ENCODE results near the gene KCNMA1. TPM values are rescaled to one million over a fixed set of nuclear protein-coding genes. Genes with fewer than 3 reads are reported as not detected.

Gene KCNMA1
- total RNA-seq, 2 experiments from 2014 or later = 0.55 to 1.5 TPM

GRCh38 chr10:77619964-77620703 lies 17.5 kb downstream of the KCNMA1 start:
- H3K9me3 Mint-ChIP-seq (ENCODE audit: low read depth) = no peaks in the 10 kb centered on the region
- peaks cover 4% of the 10 kb centered on the region for H3K27me3 Mint-ChIP-seq
- H3K36me3 Mint-ChIP-seq = no peaks in the 10 kb centered on the region
- CTCF ChIA-PET = no interaction called here
- DNase-seq (no peak), ATAC-seq (no peak)
- no peak overlapping the region for H3K27ac Mint-ChIP-seq
- H3K4me3 Mint-ChIP-seq = no peak overlapping the region
- peaks cover 6% of the 10 kb centered on the region for H3K4me1 Mint-ChIP-seq

DNA sequence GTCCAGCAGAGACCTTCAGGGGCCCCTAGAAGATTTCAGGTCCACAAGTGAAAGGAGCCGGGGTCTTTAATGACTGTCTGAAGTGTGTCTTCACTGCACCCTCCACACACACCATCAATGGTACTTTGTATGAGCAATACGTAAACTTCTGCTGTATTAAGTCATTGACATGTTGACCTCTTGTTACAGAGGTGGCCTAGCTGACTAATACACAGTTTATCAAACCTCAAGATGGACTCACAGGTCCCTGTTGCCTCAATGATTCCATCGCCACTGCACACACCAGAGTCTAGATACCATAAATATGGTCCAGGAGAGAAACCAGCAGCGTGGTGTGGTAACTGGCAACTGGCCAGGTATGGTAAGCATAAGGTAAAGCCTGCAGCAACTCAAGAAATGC lies 19.5 kb downstream of the KCNMA1 start:
- CTCF ChIA-PET = no interaction called here
- peaks cover 5% of the 10 kb centered on the region for H3K4me1 Mint-ChIP-seq
- ATAC-seq (no peak), DNase-seq (no peak)
- H3K27me3 Mint-ChIP-seq = peaks cover 3% of the 10 kb centered on the region
- no peak overlapping the region for H3K4me3 Mint-ChIP-seq
- H3K36me3 Mint-ChIP-seq = no peaks in the 10 kb centered on the region
- no peaks in the 10 kb centered on the region for H3K9me3 Mint-ChIP-seq (ENCODE audit: low read depth)
- no peak overlapping the region for H3K27ac Mint-ChIP-seq

DNA sequence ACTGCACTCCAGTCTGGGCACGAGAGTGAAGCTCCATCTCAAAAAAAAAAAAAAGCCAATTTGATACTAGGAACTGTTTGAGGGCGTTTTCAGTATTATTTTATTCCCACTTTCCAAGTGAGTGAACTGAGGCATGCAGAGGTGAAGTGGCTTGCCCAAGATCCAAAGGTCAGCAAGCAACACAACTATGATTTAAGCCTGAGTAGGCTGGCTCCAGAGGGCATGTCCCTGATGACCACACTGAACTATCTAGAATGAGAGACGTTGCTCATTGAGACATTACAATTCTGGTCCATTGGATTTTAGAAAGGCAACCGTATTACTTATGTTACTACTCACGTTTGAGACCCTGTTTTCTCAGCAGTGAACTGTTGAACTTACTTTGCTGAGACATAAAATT lies 20.8 kb downstream of the KCNMA1 start:
- Mint-ChIP-seq H3K4me1 (no peaks in the 10 kb centered on the region), H3K36me3 (no peaks in the 10 kb centered on the region), H3K27me3 (peaks cover 8% of the 10 kb centered on the region), H3K27ac (no peak overlapping the region), H3K9me3 (ENCODE audit: low read depth) (no peaks in the 10 kb centered on the region), H3K4me3 (no peak overlapping the region)
- ATAC-seq (no peak), DNase-seq (no peak)
- CTCF ChIA-PET = no interaction called here

GRCh38 chr10:77614778-77615625 lies 22.6 kb downstream of the KCNMA1 start:
- CTCF ChIA-PET = no interaction called here
- H3K27me3 Mint-ChIP-seq = peaks cover 9% of the 10 kb centered on the region
- no peak for ATAC-seq
- no peak overlapping the region for H3K27ac Mint-ChIP-seq
- H3K9me3 Mint-ChIP-seq (ENCODE audit: low read depth) = no peaks in the 10 kb centered on the region
- no peak for DNase-seq
- no peaks in the 10 kb centered on the region for H3K4me1 Mint-ChIP-seq
- H3K4me3 Mint-ChIP-seq = no peak overlapping the region
- H3K36me3 Mint-ChIP-seq = no peaks in the 10 kb centered on the region

DNA sequence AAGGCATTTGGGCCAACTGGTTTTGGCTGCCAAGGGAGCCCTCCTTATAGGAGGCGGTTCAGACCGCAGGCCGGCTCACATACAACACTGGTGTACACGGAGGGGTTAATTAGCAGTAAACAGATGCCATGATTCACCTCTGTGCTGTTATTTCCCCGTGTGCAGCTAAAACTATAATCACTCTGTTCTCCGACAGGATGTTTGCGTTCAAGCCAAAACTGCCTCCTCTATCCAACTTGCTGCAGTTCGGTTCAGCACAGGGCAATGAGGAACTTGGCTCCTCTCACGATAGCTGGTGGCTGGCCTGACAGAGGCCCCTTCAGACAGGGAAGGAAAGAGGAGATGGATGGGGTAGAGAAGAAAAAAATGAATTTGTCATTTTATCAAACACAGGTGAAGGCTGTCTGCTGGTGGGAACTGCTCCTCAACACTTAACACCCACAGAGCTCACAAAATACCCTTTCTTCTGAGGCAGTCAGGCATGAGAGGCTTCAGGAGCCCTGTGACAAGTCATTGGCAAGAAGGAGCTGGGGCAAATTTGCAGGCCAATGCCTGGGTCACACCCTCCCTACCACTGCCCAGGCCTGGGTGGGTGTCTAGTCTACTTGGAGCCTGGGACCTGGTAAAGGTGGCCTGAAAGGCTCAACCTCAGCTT lies 24.0 kb downstream of the KCNMA1 start:
- ATAC-seq = no peak

DNA sequence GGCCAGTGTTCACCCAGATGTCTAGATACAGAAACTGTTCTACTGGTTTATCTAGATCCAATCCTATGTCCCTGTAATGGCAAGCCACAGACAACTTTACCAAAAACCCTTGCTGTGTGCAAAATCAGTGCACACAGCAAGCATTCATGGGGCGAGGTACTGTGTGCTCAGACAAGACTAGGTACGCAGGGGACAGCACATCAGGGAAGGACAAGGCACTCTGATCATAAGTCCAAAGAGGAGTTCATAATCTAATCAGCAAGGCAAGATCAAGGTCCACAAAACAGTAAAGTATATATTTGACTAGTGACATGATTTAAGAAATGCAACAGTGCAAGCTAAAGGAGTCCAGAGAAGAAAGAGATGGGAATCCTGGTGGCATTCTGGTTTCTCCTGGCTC lies 25.9 kb downstream of the KCNMA1 start:
- DNase-seq = no peak
- no peak overlapping the region for H3K4me3 Mint-ChIP-seq
- ATAC-seq = no peak
- CTCF ChIA-PET = no interaction called here
- no peaks in the 10 kb centered on the region for H3K4me1 Mint-ChIP-seq
- H3K36me3 Mint-ChIP-seq = no peaks in the 10 kb centered on the region
- no peak overlapping the region for H3K27ac Mint-ChIP-seq
- H3K9me3 Mint-ChIP-seq (ENCODE audit: low read depth) = no peaks in the 10 kb centered on the region
- peaks cover 14% of the 10 kb centered on the region for H3K27me3 Mint-ChIP-seq

More for the DNA sequence above, 24.0 kb downstream of the KCNMA1 start:
- Mint-ChIP-seq H3K4me3 (no peak overlapping the region), H3K27me3 (peaks cover 14% of the 10 kb centered on the region), H3K9me3 (ENCODE audit: low read depth) (no peaks in the 10 kb centered on the region), H3K4me1 (no peaks in the 10 kb centered on the region), H3K27ac (no peak overlapping the region), H3K36me3 (no peaks in the 10 kb centered on the region)
- DNase-seq = no peak
- CTCF ChIA-PET = no interaction called here

DNA sequence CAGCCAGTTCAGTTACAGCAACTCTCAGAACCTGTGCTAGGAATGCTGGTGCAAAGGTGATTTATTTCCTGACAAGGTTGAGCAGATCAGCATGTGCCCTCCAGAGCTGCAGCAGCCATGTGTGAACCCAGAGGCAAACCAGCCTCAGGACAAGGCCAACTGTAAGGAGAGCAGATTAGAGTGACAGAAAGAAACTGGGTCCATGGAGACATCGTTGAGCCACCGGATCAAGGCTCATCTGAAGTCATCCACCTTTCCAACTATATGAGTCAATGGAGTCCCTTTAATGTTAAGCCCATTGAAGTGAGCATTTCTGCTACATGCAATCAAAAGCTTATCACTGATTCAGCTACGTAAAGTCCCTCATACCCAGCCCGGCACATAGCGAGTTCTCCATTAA lies 26.4 kb downstream of the KCNMA1 start:
- CTCF ChIA-PET = no interaction called here
- H3K9me3 Mint-ChIP-seq (ENCODE audit: low read depth) = no peaks in the 10 kb centered on the region
- no peak for ATAC-seq
- DNase-seq = no peak
- H3K27ac Mint-ChIP-seq = no peak overlapping the region
- H3K27me3 Mint-ChIP-seq = peaks cover 14% of the 10 kb centered on the region
- no peaks in the 10 kb centered on the region for H3K36me3 Mint-ChIP-seq
- H3K4me1 Mint-ChIP-seq = no peaks in the 10 kb centered on the region
- no peak overlapping the region for H3K4me3 Mint-ChIP-seq

DNA sequence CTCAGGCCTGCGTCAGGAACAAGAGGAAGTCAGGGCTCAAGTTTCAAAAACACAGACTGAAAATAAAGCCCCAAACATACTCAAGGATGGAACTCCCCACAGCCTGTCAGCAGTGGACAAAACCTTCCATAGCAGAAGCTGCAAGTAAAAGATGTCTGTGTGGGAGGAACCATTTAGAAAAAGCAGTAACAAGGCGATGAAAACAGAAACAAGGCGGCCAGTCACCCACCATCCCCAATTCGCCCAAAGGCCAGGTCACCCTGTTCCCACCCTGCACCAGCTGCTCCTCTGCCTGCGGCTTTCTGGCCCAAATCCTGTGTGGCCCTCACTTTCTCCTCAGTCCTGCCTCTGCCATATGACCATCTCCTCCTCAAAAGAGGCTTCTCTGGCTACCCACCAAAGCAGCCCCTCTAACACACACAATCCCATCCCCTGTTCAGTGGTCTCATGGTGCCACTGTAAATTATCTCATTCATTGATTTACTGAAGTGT lies 27.8 kb downstream of the KCNMA1 start:
- Mint-ChIP-seq H3K4me1 (no peaks in the 10 kb centered on the region), H3K9me3 (ENCODE audit: low read depth) (no peaks in the 10 kb centered on the region), H3K27me3 (peaks cover 14% of the 10 kb centered on the region), H3K4me3 (no peak overlapping the region), H3K27ac (no peak overlapping the region), H3K36me3 (no peaks in the 10 kb centered on the region)
- no peak for DNase-seq
- CTCF ChIA-PET = no interaction called here
- ATAC-seq = no peak

GRCh38 chr10:77608281-77608680 lies 29.3 kb downstream of the KCNMA1 start:
- Mint-ChIP-seq H3K4me1 (peaks cover 9% of the 10 kb centered on the region), H3K36me3 (no peaks in the 10 kb centered on the region), H3K4me3 (no peak overlapping the region), H3K27ac (no peak overlapping the region), H3K27me3 (peaks cover 11% of the 10 kb centered on the region), H3K9me3 (ENCODE audit: low read depth) (no peaks in the 10 kb centered on the region)
- no peak for ATAC-seq
- no peak for DNase-seq
- CTCF ChIA-PET = no interaction called here

DNA sequence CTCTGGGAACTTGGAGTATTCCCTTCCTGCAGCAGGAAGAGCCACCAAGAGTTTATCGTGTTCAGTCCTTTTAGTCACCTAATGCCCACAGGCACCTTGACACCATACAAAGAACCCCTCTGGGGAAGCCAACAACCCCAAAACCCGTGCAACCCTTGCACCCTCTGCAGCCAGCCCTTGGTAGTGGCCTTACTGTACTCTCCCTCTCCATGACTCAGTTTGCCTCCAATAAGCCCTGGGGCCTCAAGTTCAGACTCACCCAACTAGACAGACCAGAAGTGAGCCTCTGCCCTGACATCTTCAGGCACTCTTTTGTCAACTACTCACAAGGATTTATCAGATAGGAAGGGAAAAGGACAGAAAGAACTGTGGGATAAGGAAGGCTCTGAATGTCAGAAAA lies 30.9 kb downstream of the KCNMA1 start:
- H3K4me3 Mint-ChIP-seq = no peak overlapping the region
- no peaks in the 10 kb centered on the region for H3K36me3 Mint-ChIP-seq
- CTCF ChIA-PET = no interaction called here
- peaks cover 16% of the 10 kb centered on the region for H3K4me1 Mint-ChIP-seq
- no peak for DNase-seq
- H3K9me3 Mint-ChIP-seq (ENCODE audit: low read depth) = no peaks in the 10 kb centered on the region
- ATAC-seq = no peak
- H3K27ac Mint-ChIP-seq = no peak overlapping the region
- H3K27me3 Mint-ChIP-seq = peaks cover 5% of the 10 kb centered on the region

GRCh38 chr10:77605466-77605865 lies 32.1 kb downstream of the KCNMA1 start:
- Mint-ChIP-seq H3K36me3 (no peaks in the 10 kb centered on the region), H3K27me3 (peaks cover 5% of the 10 kb centered on the region), H3K27ac (no peak overlapping the region), H3K4me3 (no peak overlapping the region), H3K9me3 (ENCODE audit: low read depth) (no peaks in the 10 kb centered on the region), H3K4me1 (peaks cover 16% of the 10 kb centered on the region)
- no peak for DNase-seq
- CTCF ChIA-PET = no interaction called here
- ATAC-seq = no peak

DNA sequence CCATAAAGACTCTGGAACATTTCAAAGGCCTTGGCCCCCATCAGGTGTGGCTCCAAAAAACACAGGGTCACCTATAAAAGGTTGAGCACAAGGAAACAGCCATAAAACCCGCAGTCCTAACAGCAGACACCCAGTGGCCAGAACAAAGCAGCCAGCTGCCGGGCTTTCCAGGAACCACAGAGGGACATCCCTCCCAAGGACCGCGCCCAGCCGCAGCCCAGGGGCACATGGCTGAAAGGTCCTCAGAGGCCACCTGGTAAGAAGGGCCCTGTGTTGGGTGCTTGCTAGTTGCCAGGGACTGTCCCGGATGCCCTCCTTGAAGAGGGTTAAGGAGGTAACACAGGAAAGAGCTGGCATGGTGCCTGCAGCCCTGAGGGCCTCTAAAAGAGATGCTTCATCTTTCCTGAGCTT lies 32.7 kb downstream of the KCNMA1 start:
- H3K4me3 Mint-ChIP-seq = no peak overlapping the region
- no peaks in the 10 kb centered on the region for H3K36me3 Mint-ChIP-seq
- DNase-seq (no peak), ATAC-seq (no peak)
- CTCF ChIA-PET = no interaction called here
- no peaks in the 10 kb centered on the region for H3K9me3 Mint-ChIP-seq (ENCODE audit: low read depth)
- no peak overlapping the region for H3K27ac Mint-ChIP-seq
- peaks cover 16% of the 10 kb centered on the region for H3K4me1 Mint-ChIP-seq
- H3K27me3 Mint-ChIP-seq = peaks cover 4% of the 10 kb centered on the region

DNA sequence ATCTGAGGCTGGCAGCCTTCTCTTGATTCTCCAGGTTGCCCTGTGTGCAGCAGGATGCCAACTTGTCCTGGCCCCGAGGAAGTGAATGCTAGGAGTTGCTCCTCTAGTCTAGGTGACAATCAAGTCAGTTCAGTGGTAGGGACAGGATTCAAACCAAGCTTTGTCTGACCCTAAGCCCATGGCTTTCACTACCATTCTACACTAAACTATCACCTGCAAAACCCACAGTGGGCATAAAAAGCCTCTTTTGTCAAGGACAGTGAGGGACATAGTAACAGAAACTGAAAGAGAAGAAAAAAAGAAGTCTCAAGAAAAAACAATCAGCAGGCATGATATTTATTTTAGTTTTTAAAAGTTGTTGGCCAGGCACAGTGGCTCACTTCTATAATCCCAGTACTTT lies 33.5 kb downstream of the KCNMA1 start:
- peaks cover 16% of the 10 kb centered on the region for H3K4me1 Mint-ChIP-seq
- DNase-seq (no peak), ATAC-seq (no peak)
- H3K9me3 Mint-ChIP-seq (ENCODE audit: low read depth) = no peaks in the 10 kb centered on the region
- CTCF ChIA-PET = no interaction called here
- H3K27ac Mint-ChIP-seq = no peak overlapping the region
- H3K36me3 Mint-ChIP-seq = no peaks in the 10 kb centered on the region
- H3K4me3 Mint-ChIP-seq = no peak overlapping the region
- peaks cover 1% of the 10 kb centered on the region for H3K27me3 Mint-ChIP-seq

- DNase-seq = peak; percentile 41
- peak; percentile 53 for ATAC-seq
- CTCF ChIA-PET = no interaction called here
These were observed 34.1 kb downstream of the KCNMA1 start for GRCh38 chr10:77603534-77603927.

More at GRCh38 chr10:77603534-77603927, 34.1 kb downstream of the KCNMA1 start:
- Mint-ChIP-seq H3K4me1 (peaks cover 16% of the 10 kb centered on the region), H3K27me3 (no peaks in the 10 kb centered on the region), H3K9me3 (ENCODE audit: low read depth) (no peaks in the 10 kb centered on the region), H3K4me3 (no peak overlapping the region), H3K36me3 (no peaks in the 10 kb centered on the region), H3K27ac (no peak overlapping the region)
